Fibroblast of peridontal ligament (primary cell): ENCODE results near the gene PHKG2.

ENCODE experiments used
- DNase-seq: peaks from one replicate; pipeline ENCODE4 v3.0.0-alpha.2; 2010; ENCODE audit errors: extremely low read depth

The PHKG2 gene

GRCh38 chr16:30773826-30774225, 25.6 kb downstream of the PHKG2 start:
- DNase-seq, result no peak

GRCh38 chr16:30774367-30775130, 26.3 kb downstream of the PHKG2 start:
- DNase-seq, result no peak

GRCh38 chr16:30775131-30775391, 26.8 kb downstream of the PHKG2 start:
- no peak for DNase-seq

GRCh38 chr16:30775392-30776188, 27.4 kb downstream of the PHKG2 start:
- DNase-seq, result peak; percentile 75

GRCh38 chr16:30777591-30778297, 29.5 kb downstream of the PHKG2 start:
- DNase-seq, result no peak

GRCh38 chr16:30778549-30779244, 30.5 kb downstream of the PHKG2 start:
- no peak for DNase-seq

- no peak for DNase-seq
Observed at GRCh38 chr16:30779596-30779995, 31.4 kb downstream of the PHKG2 start.

- DNase-seq, result no peak
Observed at GRCh38 chr16:30780021-30780420, 31.8 kb downstream of the PHKG2 start.

- DNase-seq, result no peak
Observed at GRCh38 chr16:30780549-30780948, 32.3 kb downstream of the PHKG2 start.

- DNase-seq, result no peak
Observed at GRCh38 chr16:30782486-30783279, 34.5 kb downstream of the PHKG2 start.

GRCh38 chr16:30783280-30784109, 35.3 kb downstream of the PHKG2 start:
- no peak for DNase-seq

GRCh38 chr16:30784215-30784614, 36.0 kb downstream of the PHKG2 start:
- DNase-seq, result no peak

- no peak for DNase-seq
Observed at GRCh38 chr16:30785126-30786106, 37.2 kb downstream of the PHKG2 start.

GRCh38 chr16:30786115-30786935, 38.1 kb downstream of the PHKG2 start:
- peak; percentile 54 for DNase-seq

- DNase-seq, result peak; percentile 69
Observed at GRCh38 chr16:30786936-30787612, 38.8 kb downstream of the PHKG2 start, which contains the start of gene ZNF629. Gene ZNF629 (minus strand): TSS chr16:30787205. CDS start chr16:30784482, 2,723 bp downstream.

GRCh38 chr16:30787613-30788378, 39.6 kb downstream of the PHKG2 start:
- no peak for DNase-seq
